DOHH2 (cell line): Measurements from ENCODE around the gene RIT2.

ENCODE experiments used
- H3F3A ChIP-seq: fragments of 200-600 bp; sonication (generic), shearing (Covaris generic); 2 replicates; pipeline ENCODE4 v1.6.0; 2016; ENCODE audit warnings: antibody characterized with exemption, mild to moderate bottlenecking; ENCODE audit not compliant: control insufficient read depth, insufficient read depth
- H3K27ac ChIP-seq: fragments of 200-600 bp; sonication (generic); 2 replicates; pipeline ENCODE4 v1.5.1; 2014; ENCODE audit warnings: low read depth, mild to moderate bottlenecking, low read length, moderate library complexity
- H3K27me3 ChIP-seq: fragments of 200-600 bp; sonication (generic); 2 replicates; pipeline ENCODE4 v1.6.1; 2014; ENCODE audit warnings: mild to moderate bottlenecking, low read length, mixed read lengths; ENCODE audit not compliant: control insufficient read depth
- H3K36me3 ChIP-seq: fragments of 200-600 bp; sonication (generic); 2 replicates; pipeline ENCODE4 v1.6.1; 2014; ENCODE audit warnings: mild to moderate bottlenecking, low read length, moderate library complexity, mixed read lengths; ENCODE audit not compliant: control insufficient read depth
- H3K4me1 ChIP-seq: fragments of 200-600 bp; sonication (generic); 2 replicates; pipeline ENCODE4 v1.6.1; 2014; ENCODE audit warnings: mild to moderate bottlenecking, low read length, mixed read lengths; ENCODE audit not compliant: control insufficient read depth
- H3K4me2 ChIP-seq: fragments of 200-600 bp; sonication (generic); 2 replicates; pipeline ENCODE4 v1.6.0; 2014; ENCODE audit warnings: mild to moderate bottlenecking, low read length, moderate library complexity
- H3K4me3 ChIP-seq: fragments of 200-600 bp; sonication (generic); 2 replicates; pipeline ENCODE4 v1.5.1; 2014; ENCODE audit warnings: mild to moderate bottlenecking, low read length, mixed read lengths
- H3K79me2 ChIP-seq: fragments of 200-600 bp; sonication (generic); 2 replicates; pipeline ENCODE4 v1.6.1; 2014; ENCODE audit warnings: mild to moderate bottlenecking, low read length, mixed read lengths; ENCODE audit not compliant: control insufficient read depth
- H3K9me2 ChIP-seq: fragments of 200-600 bp; sonication (generic); replicated peaks from 2 replicates; pipeline ENCODE4 v1.6.1; 2014; ENCODE audit warnings: mild to moderate bottlenecking, low read length, mixed read lengths; ENCODE audit not compliant: control insufficient read depth
- H3K9me3 ChIP-seq: fragments of 200-600 bp; sonication (generic); 2 replicates; pipeline ENCODE4 v1.6.1; 2014; ENCODE audit warnings: antibody characterized with exemption, low read length, mixed read lengths; ENCODE audit not compliant: control insufficient read depth, insufficient read depth
- H4K20me1 ChIP-seq: fragments of 200-600 bp; sonication (generic); 2 replicates; pipeline ENCODE4 v1.6.0; 2014; ENCODE audit warnings: low read depth, mild to moderate bottlenecking, antibody characterized with exemption, low read length, moderate library complexity; ENCODE audit not compliant: control insufficient read depth, insufficient read depth
- EZH2phosphoT487 ChIP-seq: fragments of 200-600 bp; sonication (generic); IDR thresholded peaks from 2 replicates; pipeline ENCODE4 v1.6.1; 2017; ENCODE audit warnings: borderline replicate concordance, mild to moderate bottlenecking, antibody characterized with exemption, low read length, moderate library complexity, mixed read lengths
- TF ChIP-seq, protein P1 (sequence below): fragments of 200-600 bp; sonication (generic); IDR thresholded peaks from one replicate; pipeline ENCODE4 v1.5.1; 2014; ENCODE audit warnings: antibody characterized with exemption, mild to moderate bottlenecking, low read depth, low read length; ENCODE audit not compliant: poor library complexity, severe bottlenecking

RIT2 gene

DNA sequence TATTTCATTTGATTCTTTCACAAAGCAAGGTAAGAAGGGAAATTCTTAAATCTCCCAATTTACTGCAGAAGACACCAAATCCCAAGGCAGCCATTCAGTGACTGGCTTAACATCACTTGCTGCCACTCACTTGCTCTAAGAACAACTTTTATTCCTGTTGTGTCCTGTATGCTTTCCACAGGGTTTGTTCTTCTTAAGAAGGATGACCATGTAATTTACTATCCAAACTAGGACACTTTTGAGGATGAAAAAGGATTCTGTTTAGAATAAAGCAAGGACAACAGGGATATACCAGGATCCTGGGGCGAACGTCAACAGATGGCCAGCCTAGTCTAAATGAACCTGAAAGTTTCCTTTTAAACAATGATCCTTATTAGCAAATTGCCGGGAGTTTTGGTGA is 34.8 kb downstream of the RIT2 start:
- TF ChIP-seq, protein P1, sequence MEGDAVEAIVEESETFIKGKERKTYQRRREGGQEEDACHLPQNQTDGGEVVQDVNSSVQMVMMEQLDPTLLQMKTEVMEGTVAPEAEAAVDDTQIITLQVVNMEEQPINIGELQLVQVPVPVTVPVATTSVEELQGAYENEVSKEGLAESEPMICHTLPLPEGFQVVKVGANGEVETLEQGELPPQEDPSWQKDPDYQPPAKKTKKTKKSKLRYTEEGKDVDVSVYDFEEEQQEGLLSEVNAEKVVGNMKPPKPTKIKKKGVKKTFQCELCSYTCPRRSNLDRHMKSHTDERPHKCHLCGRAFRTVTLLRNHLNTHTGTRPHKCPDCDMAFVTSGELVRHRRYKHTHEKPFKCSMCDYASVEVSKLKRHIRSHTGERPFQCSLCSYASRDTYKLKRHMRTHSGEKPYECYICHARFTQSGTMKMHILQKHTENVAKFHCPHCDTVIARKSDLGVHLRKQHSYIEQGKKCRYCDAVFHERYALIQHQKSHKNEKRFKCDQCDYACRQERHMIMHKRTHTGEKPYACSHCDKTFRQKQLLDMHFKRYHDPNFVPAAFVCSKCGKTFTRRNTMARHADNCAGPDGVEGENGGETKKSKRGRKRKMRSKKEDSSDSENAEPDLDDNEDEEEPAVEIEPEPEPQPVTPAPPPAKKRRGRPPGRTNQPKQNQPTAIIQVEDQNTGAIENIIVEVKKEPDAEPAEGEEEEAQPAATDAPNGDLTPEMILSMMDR = no peak
- no peak for TF ChIP-seq EZH2phosphoT487
- H3K79me2 ChIP-seq = no peaks in the 10 kb centered on the region
- no peaks in the 10 kb centered on the region for H3K36me3 ChIP-seq
- no peaks in the 10 kb centered on the region for H3F3A ChIP-seq
- no peaks in the 10 kb centered on the region for H3K27me3 ChIP-seq
- H4K20me1 ChIP-seq = no peaks in the 10 kb centered on the region
- H3K4me1 ChIP-seq = no peaks in the 10 kb centered on the region
- H3K27ac ChIP-seq = no peak overlapping the region
- H3K9me3 ChIP-seq = no peaks in the 10 kb centered on the region
- no peak overlapping the region for H3K4me2 ChIP-seq
- no peak overlapping the region for H3K4me3 ChIP-seq
- no peaks in the 10 kb centered on the region for H3K9me2 ChIP-seq

DNA sequence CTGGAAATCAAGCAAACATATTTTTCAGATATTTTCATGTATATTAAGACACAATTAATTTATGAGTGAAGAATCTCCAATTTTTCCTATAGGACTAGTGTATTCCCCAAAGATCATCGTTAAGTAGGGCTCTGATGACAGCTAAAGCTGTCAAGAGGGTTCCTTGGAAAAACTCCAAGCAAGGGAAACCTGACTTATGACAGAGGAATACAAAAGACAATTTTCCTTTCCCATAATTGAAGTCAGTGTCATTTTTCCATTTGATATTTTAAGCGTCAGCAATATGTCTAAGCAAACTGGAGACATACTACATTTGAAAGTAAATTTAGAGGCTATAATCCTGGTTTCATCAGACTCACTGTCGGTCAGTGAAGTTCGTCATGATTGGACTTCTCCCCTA is 36.1 kb downstream of the RIT2 start:
- Histone ChIP-seq H3K9me3 (no peaks in the 10 kb centered on the region), H3K27me3 (no peaks in the 10 kb centered on the region), H4K20me1 (no peaks in the 10 kb centered on the region), H3K4me3 (no peak overlapping the region), H3K79me2 (no peaks in the 10 kb centered on the region), H3K36me3 (no peaks in the 10 kb centered on the region), H3K27ac (no peak overlapping the region), H3F3A (no peaks in the 10 kb centered on the region), H3K9me2 (no peaks in the 10 kb centered on the region), H3K4me1 (no peaks in the 10 kb centered on the region), H3K4me2 (no peak overlapping the region)
- TF ChIP-seq, protein P1 = no peak
- no peak for TF ChIP-seq EZH2phosphoT487

DNA sequence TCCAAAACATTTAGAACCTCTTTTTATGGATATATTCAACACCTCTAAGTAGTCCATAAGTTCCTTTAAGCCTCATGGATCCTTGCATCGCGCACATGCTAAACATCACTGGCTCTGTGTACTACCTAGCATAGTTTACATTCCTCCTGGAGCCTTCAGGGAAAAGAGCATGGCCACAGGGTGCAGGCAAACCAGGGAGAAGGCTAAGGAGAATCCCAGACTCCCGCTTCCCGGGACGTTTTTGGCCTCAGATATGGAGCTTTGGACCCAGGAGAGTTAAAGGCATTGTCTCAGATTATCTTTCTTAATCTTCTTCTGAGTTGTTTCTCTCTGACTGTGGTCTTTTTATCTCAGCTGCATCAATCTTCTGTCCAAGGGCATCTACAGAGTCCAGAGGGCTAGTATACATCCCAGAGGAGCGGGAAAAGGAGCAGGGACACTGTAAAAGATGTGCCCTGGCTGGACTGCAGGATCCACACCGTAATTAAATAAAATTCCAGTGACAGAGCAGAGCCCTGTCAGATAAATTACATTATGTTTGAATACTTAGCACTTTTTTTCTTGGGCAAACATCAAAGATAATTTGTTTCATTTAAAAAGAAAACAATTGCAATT is 36.9 kb downstream of the RIT2 start:
- H3K27ac ChIP-seq = no peak overlapping the region
- H3K4me2 ChIP-seq = no peak overlapping the region
- no peaks in the 10 kb centered on the region for H3K79me2 ChIP-seq
- TF ChIP-seq, protein P1 = no peak
- TF ChIP-seq EZH2phosphoT487 = no peak
- no peaks in the 10 kb centered on the region for H4K20me1 ChIP-seq
- H3K27me3 ChIP-seq = no peaks in the 10 kb centered on the region
- no peaks in the 10 kb centered on the region for H3K9me3 ChIP-seq
- no peak overlapping the region for H3K4me3 ChIP-seq
- H3F3A ChIP-seq = no peaks in the 10 kb centered on the region
- H3K9me2 ChIP-seq = no peaks in the 10 kb centered on the region; the same call in 1 of the 2 replicates
- no peaks in the 10 kb centered on the region for H3K4me1 ChIP-seq
- no peaks in the 10 kb centered on the region for H3K36me3 ChIP-seq
